ENCODE data around the gene TMOD3.

Gene TMOD3

DNA sequence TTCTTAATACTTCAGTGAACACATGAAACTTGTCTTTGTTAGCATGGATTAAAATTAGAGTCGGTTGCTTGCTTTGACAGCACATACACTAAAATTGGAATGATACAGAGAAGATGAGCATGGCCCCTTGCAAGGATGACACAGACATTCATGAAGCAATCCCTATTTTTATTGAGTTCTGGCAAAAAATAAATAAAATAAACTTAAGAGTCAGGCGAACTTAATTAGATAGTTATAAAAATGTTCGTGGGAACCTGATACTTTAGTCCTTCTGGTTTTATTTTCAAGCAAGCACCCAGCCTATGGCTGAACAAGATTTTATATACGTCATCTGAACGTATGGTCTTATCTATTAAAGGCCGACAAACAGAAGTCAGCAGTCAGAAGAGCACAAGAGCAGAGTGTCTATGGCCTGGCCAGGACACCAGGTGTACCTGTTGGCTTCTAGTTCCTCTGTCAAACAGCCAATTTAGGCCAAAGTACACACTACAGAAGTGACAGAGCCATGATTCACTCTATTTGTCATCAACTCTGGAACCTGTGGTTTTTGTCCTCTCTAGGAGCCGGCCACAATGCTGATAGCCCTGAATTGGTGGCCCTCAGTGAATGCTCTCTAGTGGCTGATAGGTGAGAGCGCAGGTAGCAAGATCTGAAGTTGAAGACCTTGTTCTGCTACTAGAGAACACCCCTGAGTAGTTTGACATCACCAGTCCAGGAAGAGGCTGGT, 77.8 kb downstream of the TMOD3 start:
- DNase-seq (ENCODE audit: low read depth in 1 of 2, low spot score in 1 of 2) = no peak

GRCh38 chr15:51908316-51908715, 78.9 kb downstream of the TMOD3 start:
- DNase-seq (ENCODE audit: low read depth in 1 of 2, low spot score in 1 of 2) = no peak

- no peak for DNase-seq (ENCODE audit: low read depth in 1 of 2, low spot score in 1 of 2)
Measured at GRCh38 chr15:51909584-51909983, 80.1 kb downstream of the TMOD3 start.

- DNase-seq (ENCODE audit: low read depth in 1 of 2, low spot score in 1 of 2) = no peak
Measured at GRCh38 chr15:51912528-51912927, 83.1 kb downstream of the TMOD3 start.

DNA sequence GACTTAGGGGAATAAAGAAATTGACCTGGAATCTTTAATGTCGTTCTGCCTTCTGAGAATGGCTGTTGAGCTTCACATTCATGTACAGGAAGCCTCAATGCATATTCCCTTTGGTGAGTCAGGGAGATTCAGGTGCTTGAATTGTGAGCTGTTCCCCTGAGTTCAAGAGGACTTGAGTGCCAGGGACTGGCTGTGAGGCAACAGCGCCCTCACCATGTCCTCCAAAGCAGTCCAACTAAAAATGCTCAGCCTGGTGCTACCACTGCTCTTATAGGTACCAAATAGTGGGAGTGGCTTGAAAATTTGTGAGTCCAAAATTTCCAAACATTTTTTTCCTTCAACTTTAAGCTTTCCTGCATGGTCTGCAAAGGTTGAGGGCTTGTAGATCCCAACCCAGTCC, 88.0 kb downstream of the TMOD3 start:
- DNase-seq (ENCODE audit: low read depth in 1 of 2, low spot score in 1 of 2) = no peak

GRCh38 chr15:51924156-51925068, 95.0 kb downstream of the TMOD3 start:
- DNase-seq (ENCODE audit: low read depth in 1 of 2, low spot score in 1 of 2) = no peak

DNA sequence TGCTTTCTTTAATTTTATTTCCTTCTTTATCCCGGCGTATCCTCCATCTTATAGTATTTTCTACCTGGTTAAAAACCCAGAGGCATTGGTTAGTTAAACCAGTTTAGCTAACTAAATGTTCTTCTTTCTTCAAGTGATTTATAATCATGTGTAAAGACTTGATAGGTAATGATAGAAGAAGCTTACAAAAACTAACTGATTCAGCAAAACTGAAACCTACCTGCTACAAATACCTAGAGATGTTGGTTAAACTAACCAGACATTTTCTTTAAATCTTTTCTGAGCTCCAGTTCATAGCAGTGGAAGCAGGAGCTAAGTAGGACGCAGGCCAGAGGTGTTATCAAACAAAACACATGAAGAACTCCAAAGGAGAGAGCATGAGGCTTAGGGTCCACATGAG, 97.4 kb downstream of the TMOD3 start:
- DNase-seq (ENCODE audit: low read depth in 1 of 2, low spot score in 1 of 2) = no peak

GRCh38 chr15:51931016-51931415, 101.6 kb downstream of the TMOD3 start:
- no peak for DNase-seq (ENCODE audit: low read depth in 1 of 2, low spot score in 1 of 2)

DNA sequence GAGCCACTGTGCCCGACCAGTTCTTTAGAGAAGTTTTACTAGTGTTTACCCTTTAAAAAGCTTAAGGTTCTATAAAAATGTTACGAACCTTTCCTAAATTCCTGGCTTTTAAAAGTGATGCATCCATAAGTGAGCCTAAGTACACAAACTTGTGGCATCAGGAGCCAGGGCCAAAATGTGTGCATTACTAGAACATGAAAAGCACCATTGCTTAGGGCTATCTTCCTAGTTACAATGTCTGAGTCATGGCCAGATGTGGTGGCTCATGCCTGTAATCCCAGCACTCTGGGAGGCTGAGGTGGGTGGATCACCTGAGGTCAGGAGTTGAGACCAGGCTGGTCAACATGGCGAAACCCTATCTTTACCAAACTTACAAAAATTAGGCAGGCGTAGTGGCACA, 102.2 kb downstream of the TMOD3 start:
- DNase-seq (ENCODE audit: low read depth in 1 of 2, low spot score in 1 of 2) = no peak

- no peak for DNase-seq (ENCODE audit: low read depth in 1 of 2, low spot score in 1 of 2)
Measured at GRCh38 chr15:51932161-51932560, 102.7 kb downstream of the TMOD3 start.

DNA sequence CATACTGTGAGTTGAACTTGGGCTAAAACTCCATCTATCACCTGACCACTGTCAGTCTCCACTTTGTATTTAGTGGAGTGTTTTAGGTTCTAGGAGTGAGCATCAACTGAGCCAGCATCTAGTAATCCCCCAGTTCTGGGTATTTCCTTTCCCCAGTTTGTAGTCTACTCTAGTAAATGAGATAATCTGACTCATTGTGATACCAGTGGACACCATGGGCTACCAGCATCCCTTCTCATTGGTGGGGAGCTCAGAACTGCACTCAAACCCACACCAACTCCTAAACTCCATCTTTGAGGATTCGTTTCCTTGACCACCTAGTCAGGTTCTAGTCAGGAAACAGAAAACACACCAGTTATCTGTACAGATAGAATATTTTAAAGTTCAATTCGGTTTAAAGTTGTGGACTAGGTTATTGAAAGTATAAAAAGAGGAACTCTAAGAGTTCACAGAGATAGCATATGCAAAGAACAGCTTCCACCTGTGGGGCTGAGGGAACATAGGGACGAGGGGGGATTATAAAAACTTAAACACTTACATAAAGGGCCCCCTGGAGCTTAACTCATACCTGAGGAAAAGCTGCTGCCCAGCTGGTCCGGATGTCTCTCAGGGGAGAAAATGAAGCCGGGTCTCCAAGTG, 106.1 kb downstream of the TMOD3 start:
- DNase-seq (ENCODE audit: low read depth in 1 of 2, low spot score in 1 of 2) = no peak

GRCh38 chr15:51936105-51936478, 106.6 kb downstream of the TMOD3 start:
- DNase-seq (ENCODE audit: low read depth in 1 of 2, low spot score in 1 of 2) = no peak

DNA sequence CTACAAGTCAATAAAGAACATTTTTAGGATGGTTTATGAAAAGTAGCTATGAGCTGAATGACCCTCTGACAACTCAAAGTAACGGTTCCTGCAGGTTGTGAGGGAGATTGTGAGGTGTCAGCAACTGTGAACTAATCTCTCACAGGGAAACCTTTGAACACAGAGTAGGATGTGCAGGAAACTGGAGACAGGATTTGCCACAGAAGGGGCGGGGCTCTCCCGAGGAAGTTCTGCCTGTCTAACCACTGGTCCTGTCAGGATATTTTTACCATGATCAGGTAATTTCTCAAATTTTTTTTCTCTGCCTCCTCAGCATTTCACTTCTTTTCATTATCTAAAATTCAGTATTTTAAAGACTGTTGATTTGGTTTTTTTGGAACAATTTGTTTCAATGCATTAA, 108.8 kb downstream of the TMOD3 start:
- no peak for DNase-seq (ENCODE audit: low read depth in 1 of 2, low spot score in 1 of 2)

GRCh38 chr15:51939216-51939615, 109.8 kb downstream of the TMOD3 start:
- no peak for DNase-seq (ENCODE audit: low read depth in 1 of 2, low spot score in 1 of 2)

DNA sequence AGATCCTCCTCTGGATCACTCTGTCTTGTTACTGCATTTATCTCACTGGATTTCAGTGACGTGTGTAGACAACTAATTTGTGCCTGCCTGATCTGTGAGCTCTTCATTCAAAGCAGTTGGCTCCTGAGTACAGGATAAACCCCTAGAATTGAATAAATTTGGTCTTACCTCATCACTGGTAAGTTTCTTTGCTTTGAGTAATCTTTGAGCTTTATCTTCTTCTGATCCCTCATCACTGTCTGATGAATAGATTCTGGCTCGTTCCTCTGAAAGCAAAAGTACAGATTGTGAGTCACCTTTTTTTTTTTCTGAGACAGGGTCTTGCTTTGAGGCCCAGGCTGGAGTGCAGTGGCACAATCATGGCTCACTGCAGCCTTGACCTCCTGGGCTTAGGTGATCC, 117.7 kb downstream of the TMOD3 start:
- DNase-seq (ENCODE audit: low read depth in 1 of 2, low spot score in 1 of 2) = no peak

DNA sequence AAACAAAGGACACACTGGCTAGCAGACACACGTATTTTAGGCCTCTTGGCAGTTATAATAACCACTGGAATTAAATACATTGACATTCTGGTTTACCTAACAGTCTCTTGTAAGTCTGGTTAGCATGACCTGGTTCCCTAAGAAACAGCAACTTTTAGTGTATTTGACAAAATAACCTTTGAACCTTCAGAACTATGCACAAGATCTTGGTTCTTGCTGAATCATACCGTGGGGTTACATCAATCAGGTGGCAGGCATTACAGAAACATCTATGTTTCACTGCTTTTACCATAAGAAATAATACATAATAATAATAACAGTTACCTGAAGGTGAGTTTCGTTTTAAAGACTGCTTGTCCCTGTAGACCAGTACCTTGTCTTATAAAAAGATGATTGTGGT, 123.4 kb downstream of the TMOD3 start:
- DNase-seq (ENCODE audit: low read depth in 1 of 2, low spot score in 1 of 2) = no peak

DNA sequence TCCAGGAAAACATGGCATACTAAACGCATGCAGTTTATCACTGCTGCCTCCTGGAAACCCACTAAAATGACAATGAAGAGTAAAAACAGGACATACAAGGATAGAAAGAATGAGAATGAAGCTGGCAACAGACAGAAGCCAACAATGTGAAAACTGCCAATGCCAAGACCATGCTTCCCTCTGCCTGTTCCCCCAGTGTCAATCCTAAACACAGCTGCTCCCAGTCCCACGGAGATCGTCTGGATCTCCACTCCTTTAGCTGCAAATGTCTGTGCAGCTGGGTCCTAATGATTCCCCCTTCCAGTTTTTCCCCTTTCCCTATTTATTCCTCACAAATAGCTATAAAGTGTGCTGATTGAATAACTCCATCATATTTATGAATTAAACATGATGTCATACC, 126.1 kb downstream of the TMOD3 start:
- DNase-seq (ENCODE audit: low read depth in 1 of 2, low spot score in 1 of 2) = no peak
